SK-N-SH (cell line): ENCODE data around the gene DLG2. TPM values are rescaled to one million over a fixed set of nuclear protein-coding genes. Genes with fewer than 3 reads are reported as not detected.

Experiments
- CTCF ChIA-PET: fragments of 300-600, 350-600 bp; formaldehyde crosslinking; extraction: SDS; loops from one replicate; lab custom pipeline; 2021; lab: Yijun Ruan, JAX
- POLR2A ChIA-PET: fragments of 350-600 bp; sonication (Branson Sonifier 250); formaldehyde crosslinking; extraction: SDS; loops from one replicate; lab custom pipeline; 2020; ENCODE audit warnings: antibody characterized with exemption, inconsistent platforms; lab: Yijun Ruan, JAX
- DNase-seq: peaks from one replicate; pipeline ENCODE4 v3.0.0; 2012
- H2AFZ ChIP-seq: fragments of 200-600 bp; sonication (generic); 2 replicates; pipeline ENCODE4 v1.8.1; 2016; ENCODE audit warnings: antibody characterized with exemption, mild to moderate bottlenecking, low read depth
- H3F3A ChIP-seq: fragments of 200-600 bp; sonication (generic); replicated peaks from 2 replicates; pipeline ENCODE3; 2016; ENCODE audit warnings: antibody characterized with exemption, mild to moderate bottlenecking; ENCODE audit not compliant: insufficient read depth
- H3K27ac ChIP-seq, 2 experiments: fragments of 200-500 bp in 1 of 2; fragments of 200-600 bp in 1 of 2; sonication (Bioruptor generic) in 1 of 2; sonication (generic), shearing (Covaris generic) in 1 of 2; 2 replicates each; pipeline versions ENCODE4 v1.5.1 to v1.6.1; 2014 to 2016; ENCODE audit warnings: low read depth in 2 of 2, inconsistent platforms in 1 of 2, low read length in 1 of 2, mild to moderate bottlenecking in 1 of 2, mixed read lengths in 1 of 2
- H3K27me3 ChIP-seq: fragments of 200-600 bp; sonication (generic), shearing (Covaris generic); 2 replicates; pipeline ENCODE4 v1.6.1; 2016; ENCODE audit warnings: mixed run types; ENCODE audit not compliant: insufficient read depth
- H3K36me3 ChIP-seq, 2 experiments: fragments of 200-500 bp in 1 of 2; fragments of 200-600 bp in 1 of 2; sonication (Bioruptor generic) in 1 of 2; sonication (generic) in 1 of 2; replicated peaks in 1 of 2; 2 replicates each; pipeline versions ENCODE3 to v1.5.1; 2014 to 2016; ENCODE audit warnings: low read length in 1 of 2, mild to moderate bottlenecking in 1 of 2; ENCODE audit not compliant: insufficient read depth in 2 of 2, control insufficient read depth in 1 of 2
- H3K4me1 ChIP-seq, 2 experiments: fragments of 200-500 bp in 1 of 2; fragments of 200-600 bp in 1 of 2; sonication (Bioruptor generic) in 1 of 2; sonication (generic), shearing (Covaris generic) in 1 of 2; 2 replicates each; pipeline versions ENCODE4 v1.5.1 to v1.6.1; 2014 to 2016; ENCODE audit warnings: low read depth in 1 of 2, low read length in 1 of 2, mixed run types in 1 of 2; ENCODE audit not compliant: insufficient read depth in 2 of 2, control insufficient read depth in 1 of 2
- H3K4me2 ChIP-seq: fragments of 200-600 bp; sonication (generic), shearing (Covaris generic); 2 replicates; pipeline ENCODE4 v1.6.1; 2017; ENCODE audit warnings: mixed run types
- H3K4me3 ChIP-seq, 2 experiments: fragments of 200-500 bp in 1 of 2; fragments of 200-600 bp in 1 of 2; sonication (Bioruptor generic) in 1 of 2; sonication (generic), shearing (Covaris generic) in 1 of 2; 2 replicates each; pipeline versions ENCODE4 v1.5.1 to v1.8.1; 2014 to 2016; ENCODE audit warnings: low read depth in 2 of 2, inconsistent platforms in 1 of 2, low read length in 1 of 2, mild to moderate bottlenecking in 1 of 2, mixed read lengths in 1 of 2, moderate library complexity in 1 of 2
- H3K79me2 ChIP-seq: fragments of 200-600 bp; sonication (generic); 2 replicates; pipeline ENCODE4 v1.8.1; 2017; ENCODE audit warnings: mild to moderate bottlenecking; ENCODE audit not compliant: insufficient read depth
- H3K9ac ChIP-seq: fragments of 200-600 bp; sonication (generic); 2 replicates; pipeline ENCODE4 v1.6.1; 2017; ENCODE audit warnings: mixed run types
- H3K9me2 ChIP-seq: fragments of 200-600 bp; sonication (generic); 2 replicates; pipeline ENCODE4 v1.6.1; 2017; ENCODE audit warnings: mixed run types
- H3K9me3 ChIP-seq: fragments of 200-600 bp; sonication (generic); 2 replicates; pipeline ENCODE4 v1.6.1; 2017; ENCODE audit warnings: mixed run types, mild to moderate bottlenecking, moderate library complexity
- H4K20me1 ChIP-seq: fragments of 200-600 bp; sonication (generic); 2 replicates; pipeline ENCODE4 v1.6.1; 2017; ENCODE audit warnings: mild to moderate bottlenecking, mixed run types; ENCODE audit not compliant: insufficient read depth
- CTCF ChIP-seq: fragments of 200-600 bp; sonication (generic); IDR thresholded peaks from 2 replicates; pipeline ENCODE4 v1.6.1; 2017; ENCODE audit warnings: antibody characterized with exemption, mild to moderate bottlenecking, moderate library complexity
- ELF1 ChIP-seq: IDR thresholded peaks from 2 replicates; pipeline ENCODE4 v1.4.0; 2012
- EP300 ChIP-seq, 2 experiments: IDR thresholded peaks; 2 replicates each; pipeline versions ENCODE4 v1.4.0 to v1.6.1; 2012; ENCODE audit warnings: borderline replicate concordance in 1 of 2, low read depth in 1 of 2, low read length in 1 of 2
- FOSL2 ChIP-seq: IDR thresholded peaks from 2 replicates; pipeline ENCODE4 v1.4.0; 2012; ENCODE audit warnings: low read depth, mild to moderate bottlenecking, moderate library complexity, borderline replicate concordance
- FOXJ3 ChIP-seq: sonication (generic); formaldehyde crosslinking; IDR thresholded peaks from 2 replicates; pipeline ENCODE4 v1.5.1; 2020; ENCODE audit warnings: mild to moderate bottlenecking, missing genetic modification reagents
- FOXM1 ChIP-seq: IDR thresholded peaks from 2 replicates; pipeline ENCODE4 v1.4.0; 2012; ENCODE audit warnings: low read depth, mild to moderate bottlenecking
- GABPA ChIP-seq: IDR thresholded peaks from 2 replicates; pipeline ENCODE4 v1.4.0; 2012; ENCODE audit warnings: low read depth, mild to moderate bottlenecking
- IRF3 ChIP-seq: fragments of 150-350 bp; IDR thresholded peaks from 2 replicates; pipeline ENCODE4 v1.6.1; 2016; ENCODE audit warnings: mild to moderate bottlenecking, low read depth, low read length
- JUND ChIP-seq: IDR thresholded peaks from 2 replicates; pipeline ENCODE4 v1.4.0; 2012
- MAX ChIP-seq: IDR thresholded peaks from 2 replicates; pipeline ENCODE4 v1.4.0; 2012; ENCODE audit warnings: low read depth
- MEF2A ChIP-seq: IDR thresholded peaks from 2 replicates; pipeline ENCODE4 v1.4.0; 2012; ENCODE audit warnings: low read depth, borderline replicate concordance
- NRF1 ChIP-seq: IDR thresholded peaks from 2 replicates; pipeline ENCODE4 v1.6.1; 2012; ENCODE audit warnings: low read depth, mild to moderate bottlenecking, low read length
- RAD21 ChIP-seq: IDR thresholded peaks from 2 replicates; pipeline ENCODE4 v1.6.1; 2012; ENCODE audit warnings: mild to moderate bottlenecking, low read length
- RCOR1 ChIP-seq: fragments of 150-350 bp; IDR thresholded peaks from 2 replicates; pipeline ENCODE4 v1.6.1; 2017; ENCODE audit warnings: antibody characterized with exemption, low read length
- RFX5 ChIP-seq: IDR thresholded peaks from 2 replicates; pipeline ENCODE4 v1.6.1; 2012; ENCODE audit warnings: mild to moderate bottlenecking, improper control_type of control experiment, low read length
- SIN3A ChIP-seq: IDR thresholded peaks from 2 replicates; pipeline ENCODE4 v1.6.1; 2012; ENCODE audit warnings: low read depth, mild to moderate bottlenecking, low read length, moderate library complexity, borderline replicate concordance
- SMC3 ChIP-seq: IDR thresholded peaks from 2 replicates; pipeline ENCODE4 v1.6.1; 2012; ENCODE audit warnings: low read depth, low read length, improper control_type of control experiment
- TAF1 ChIP-seq: IDR thresholded peaks from 2 replicates; pipeline ENCODE4 v1.6.1; 2012; ENCODE audit warnings: low read depth, mild to moderate bottlenecking, low read length, moderate library complexity, borderline replicate concordance
- USF2 ChIP-seq: fragments of 150-350 bp; IDR thresholded peaks from 2 replicates; pipeline ENCODE4 v1.6.1; 2017; ENCODE audit warnings: antibody characterized with exemption, low read length, low read depth, borderline replicate concordance
- ZBTB33 ChIP-seq: IDR thresholded peaks from 2 replicates; pipeline ENCODE4 v1.4.0; 2012; ENCODE audit warnings: low read depth, borderline replicate concordance
- WGBS: methylation state at CpG from one replicate; pipeline ENCODE4 v1.1.6; 2017; ENCODE audit warnings: low lambda C conversion rate; 5-methylcytosine and 5-hydroxymethylcytosine counted together
- polyA plus RNA-seq, 3 experiments: library from polyadenylated mRNA; depleted of rRNA; stranded (reverse); fragments of >200 nt; gene quantifications; 2 replicates each; pipeline ENCODE4 v1.2.3, GENCODE V29; 2012

DLG2 gene
- polyA plus RNA-seq, 1 of the 3 experiments (the other 2 are of a cell fraction), result 0.21 TPM

- H3K9me2 ChIP-seq, result no peaks in the 10 kb centered on the region
- H3K27me3 ChIP-seq, result no peaks in the 10 kb centered on the region
- POLR2A ChIA-PET, result no interaction called here
- no peaks in the 10 kb centered on the region for H3K36me3 ChIP-seq
- no peak overlapping the region for H3K4me3 ChIP-seq
- H4K20me1 ChIP-seq, result no peaks in the 10 kb centered on the region
- CTCF ChIA-PET, result no interaction called here
- no peaks in the 10 kb centered on the region for H3F3A ChIP-seq
- no peak overlapping the region for H3K9ac ChIP-seq
- H3K9me3 ChIP-seq, result no peaks in the 10 kb centered on the region
- no peaks in the 10 kb centered on the region for H3K4me1 ChIP-seq
- no peak overlapping the region for H3K4me2 ChIP-seq
- DNase-seq, result no peak
- whole genome bisulfite sequencing, result no CpG with 5 or more reads among the region's 3 CpGs
- H3K79me2 ChIP-seq, result no peaks in the 10 kb centered on the region
- no peak overlapping the region for H2AFZ ChIP-seq
- no peak overlapping the region for H3K27ac ChIP-seq
- TF ChIP-seq FOXM1 (no peak), TAF1 (no peak), CTCF (no peak), EP300 (IDR thresholded peaks at IDR 0.05; ENCODE audit: borderline replicate concordance in 1 of 2, low read depth in 1 of 2, low read length in 1 of 2) (no peak), SIN3A (no peak)
These were observed 195.8 kb downstream of the DLG2 start for GRCh38 chr11:85431319-85431718.

- Histone ChIP-seq H3K36me3 (no peaks in the 10 kb centered on the region), H3K4me1 (no peaks in the 10 kb centered on the region), H3K27me3 (no peaks in the 10 kb centered on the region), H3K79me2 (no peaks in the 10 kb centered on the region), H3K9ac (no peak overlapping the region), H2AFZ (no peak overlapping the region), H3K9me2 (no peaks in the 10 kb centered on the region), H3K4me3 (no peak overlapping the region), H4K20me1 (no peaks in the 10 kb centered on the region), H3F3A (no peaks in the 10 kb centered on the region), H3K4me2 (no peak overlapping the region), H3K27ac (no peak overlapping the region), H3K9me3 (no peaks in the 10 kb centered on the region)
- no peak for DNase-seq
- 0% methylated on average over 3 of the region's 3 CpGs for WGBS
- ChIA-PET CTCF (no interaction called here), POLR2A (no interaction called here)
- TF ChIP-seq JUND, result no peak
- TF ChIP-seq EP300 (IDR thresholded peaks at IDR 0.05; ENCODE audit: borderline replicate concordance in 1 of 2, low read depth in 1 of 2, low read length in 1 of 2), result no peak
- TF ChIP-seq SMC3, result no peak
- no peak for TF ChIP-seq MEF2A
- no peak for TF ChIP-seq IRF3
- no peak for TF ChIP-seq USF2
- no peak for TF ChIP-seq RAD21
- TF ChIP-seq NRF1, result no peak
- no peak for TF ChIP-seq GABPA
- TF ChIP-seq ELF1, result no peak
- no peak for TF ChIP-seq FOSL2
- TF ChIP-seq RFX5, result no peak
- no peak for TF ChIP-seq FOXJ3 (CRISPR knock-in tag)
- TF ChIP-seq ZBTB33, result no peak
- TF ChIP-seq RCOR1, result no peak
- no peak for TF ChIP-seq FOXM1
- no peak for TF ChIP-seq MAX
- TF ChIP-seq SIN3A, result no peak
These were observed 203.3 kb downstream of the DLG2 start for GRCh38 chr11:85423794-85424193.
